Measurements from ENCODE around the gene PSMC1. TPM values are rescaled to one million over a fixed set of nuclear protein-coding genes. Genes with fewer than 3 reads are reported as not detected.
A peak's percentile ranks its signal among the peaks of the same experiment; 100 is the strongest.

PSMC1 gene
- total and polyA plus RNA-seq, 2 of the 4 experiments (the other 2 are of a cell fraction) = 181 to 194 TPM

DNA sequence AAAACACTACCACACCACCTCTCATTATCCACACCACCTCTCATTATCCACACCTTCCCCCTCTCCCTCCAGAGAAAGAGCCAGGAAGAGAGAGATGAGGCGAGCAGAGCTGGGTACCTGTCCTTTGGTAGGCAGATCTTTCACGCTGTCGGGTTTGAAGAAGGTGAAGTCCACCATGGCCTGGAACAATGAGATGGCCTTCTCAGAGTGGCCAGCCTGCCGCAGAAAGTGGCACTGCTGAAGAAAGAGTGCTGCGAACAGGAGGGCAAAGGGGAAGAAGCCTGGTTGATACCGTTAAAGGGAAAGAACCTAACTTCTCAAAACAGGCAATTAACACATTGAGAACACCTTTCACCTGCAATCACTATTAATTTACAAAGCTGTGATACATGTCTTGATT is 44.8 kb downstream of the PSMC1 start:
- peaks cover 9% of the 10 kb centered on the region for H3K36me3 ChIP-seq (ENCODE audit: control insufficient read depth, insufficient read depth, low read length)
- H3K18ac ChIP-seq (ENCODE audit: low read depth, low read length) = no peak overlapping the region

More for the DNA sequence above, 44.8 kb downstream of the PSMC1 start:
- CTCF ChIA-PET = interaction anchor here (0.5 to 1.9 kb wide), 12 partner anchors 17 to 601 kb away, joined by 3 to 12 read pairs (median 4); no protein-coding TSS in a partner anchor
- Histone ChIP-seq H3K27me3 (ENCODE audit: control insufficient read depth, insufficient read depth, low read length) (no peaks in the 10 kb centered on the region), H3K9me3 (ENCODE audit: control insufficient read depth, insufficient read depth, low read length) (no peaks in the 10 kb centered on the region), H3K4me2 (ENCODE audit: low read depth, low read length) (no peak overlapping the region), H3K4me3 (ENCODE audit: insufficient read depth, low read depth, low read length) (no peak overlapping the region), H3K4ac (ENCODE audit: low read depth, low read length) (0 out of 2 replicates have a peak overlapping the region, but pooled peaks have one; percentile 45), H3K14ac (replicated peaks; ENCODE audit: low read depth, low read length) (no peak overlapping the region), H3K23ac (ENCODE audit: low read depth, low read length) (no peak overlapping the region), H2BK15ac (ENCODE audit: low read depth, low read length) (no peak overlapping the region), H3K9ac (ENCODE audit: low read depth, low read length) (no peak overlapping the region), H4K5ac (ENCODE audit: low read depth, low read length) (no peak overlapping the region), H3K79me1 (ENCODE audit: low read depth in 1 of 2, low read length in 2 of 2) (no peaks in the 10 kb centered on the region; a peak in 2 of 4 replicates), H4K8ac (ENCODE audit: low read depth in 2 of 2, low read length in 2 of 2) (0 out of 4 replicates have a peak overlapping the region, but pooled peaks of 1 of the 2 experiments have one; percentile 28), H2AK9ac (replicated peaks; ENCODE audit: low read depth, low read length, poor library complexity) (peak overlapping the region; percentile 50), H2BK120ac (ENCODE audit: low read depth, low read length) (no peak overlapping the region), H2AFZ (replicated peaks; ENCODE audit: low read length, poor library complexity) (no peak overlapping the region), H4K20me1 (ENCODE audit: insufficient read depth, low read length) (no peaks in the 10 kb centered on the region), H4K91ac (ENCODE audit: insufficient read depth, low read depth, low read length) (no peak overlapping the region), H2BK20ac (ENCODE audit: low read depth, low read length) (no peak overlapping the region), H2BK5ac (ENCODE audit: low read depth, low read length, poor library complexity, severe bottlenecking) (no peak overlapping the region), H3K9me1 (ENCODE audit: insufficient read depth, low read length) (no peaks in the 10 kb centered on the region), H3K27ac (ENCODE audit: insufficient read depth, low read length) (peak overlapping the region; percentile 1; the same call in 1 of the 2 replicates), H3K56ac (ENCODE audit: extremely low read depth, insufficient read depth, low read length) (no peak overlapping the region), H3K4me1 (ENCODE audit: control insufficient read depth, insufficient read depth, low read length) (peaks cover 3% of the 10 kb centered on the region; the same call in 1 of the 2 replicates), H2AK5ac (ENCODE audit: low read depth, low read length) (peak overlapping the region; percentile 27; the same call in 1 of the 2 replicates)
- dilution Hi-C loops (cut with HindIII; ENCODE audit: low sequenced_read_pairs, unreplicated experiment) (no loop called here), in situ Hi-C loops (cut with MboI; ENCODE audit: low sequenced_read_pairs) (loop anchor here (5.0 kb wide), 1 partner anchor 396 kb away; no protein-coding TSS in a partner anchor), intact Hi-C loops (cut with micrococcal nuclease) (loop anchor here (1.0 to 10.0 kb wide), 8 partner anchors 81 to 874 kb away; partner anchors contain the start of gene TTC7B)
- no TSS peak for BruUV-seq (replicated peaks)
- 93% methylated on average over 2 of the region's 6 CpGs; no CpG with 5 or more reads in 1 of the 2 experiments for WGBS, 2 experiments (ENCODE audit: extremely low coverage in 2 of 2, insufficient read length in 1 of 2)
- no peak for DNase-seq
- POLR2A ChIA-PET (ENCODE audit: unreplicated experiment) = interaction anchor here (0.5 kb wide), 1 partner anchor 257 kb away, joined by 3 read pairs; no protein-coding TSS in a partner anchor
- ATAC-seq (ENCODE audit: low read depth) = 0 out of 2 replicates have a peak, but pooled peaks have one; percentile 7
- no peak for TF ChIP-seq NFE2L2 (IDR thresholded peaks at IDR 0.05; ENCODE audit: low read depth, low read length)
- TF ChIP-seq POLR2A (IDR thresholded peaks at IDR 0.05; ENCODE audit: low read depth, low read length) = no peak
- TF ChIP-seq CHD1 (IDR thresholded peaks at IDR 0.05; ENCODE audit: low read depth, low read length) = no peak
- no peak for TF ChIP-seq CEBPB (IDR thresholded peaks at IDR 0.05; ENCODE audit: low read depth, low read length)
- TF ChIP-seq RCOR1 (IDR thresholded peaks at IDR 0.05; ENCODE audit: insufficient replicate concordance, low read length) = no peak
- TF ChIP-seq, protein P1, sequence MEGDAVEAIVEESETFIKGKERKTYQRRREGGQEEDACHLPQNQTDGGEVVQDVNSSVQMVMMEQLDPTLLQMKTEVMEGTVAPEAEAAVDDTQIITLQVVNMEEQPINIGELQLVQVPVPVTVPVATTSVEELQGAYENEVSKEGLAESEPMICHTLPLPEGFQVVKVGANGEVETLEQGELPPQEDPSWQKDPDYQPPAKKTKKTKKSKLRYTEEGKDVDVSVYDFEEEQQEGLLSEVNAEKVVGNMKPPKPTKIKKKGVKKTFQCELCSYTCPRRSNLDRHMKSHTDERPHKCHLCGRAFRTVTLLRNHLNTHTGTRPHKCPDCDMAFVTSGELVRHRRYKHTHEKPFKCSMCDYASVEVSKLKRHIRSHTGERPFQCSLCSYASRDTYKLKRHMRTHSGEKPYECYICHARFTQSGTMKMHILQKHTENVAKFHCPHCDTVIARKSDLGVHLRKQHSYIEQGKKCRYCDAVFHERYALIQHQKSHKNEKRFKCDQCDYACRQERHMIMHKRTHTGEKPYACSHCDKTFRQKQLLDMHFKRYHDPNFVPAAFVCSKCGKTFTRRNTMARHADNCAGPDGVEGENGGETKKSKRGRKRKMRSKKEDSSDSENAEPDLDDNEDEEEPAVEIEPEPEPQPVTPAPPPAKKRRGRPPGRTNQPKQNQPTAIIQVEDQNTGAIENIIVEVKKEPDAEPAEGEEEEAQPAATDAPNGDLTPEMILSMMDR (conservative IDR thresholded peaks at IDR 0.05; ENCODE audit: low read depth, low read length) = no peak
- TF ChIP-seq MXI1 (IDR thresholded peaks at IDR 0.05; ENCODE audit: borderline replicate concordance, low read depth, low read length) = no peak
- TF ChIP-seq BHLHE40 (IDR thresholded peaks at IDR 0.05; ENCODE audit: low read depth, low read length) = no peak
- no peak for TF ChIP-seq ELK1 (IDR thresholded peaks at IDR 0.05; ENCODE audit: borderline replicate concordance, low read depth, low read length)
- TF ChIP-seq, protein P2, sequence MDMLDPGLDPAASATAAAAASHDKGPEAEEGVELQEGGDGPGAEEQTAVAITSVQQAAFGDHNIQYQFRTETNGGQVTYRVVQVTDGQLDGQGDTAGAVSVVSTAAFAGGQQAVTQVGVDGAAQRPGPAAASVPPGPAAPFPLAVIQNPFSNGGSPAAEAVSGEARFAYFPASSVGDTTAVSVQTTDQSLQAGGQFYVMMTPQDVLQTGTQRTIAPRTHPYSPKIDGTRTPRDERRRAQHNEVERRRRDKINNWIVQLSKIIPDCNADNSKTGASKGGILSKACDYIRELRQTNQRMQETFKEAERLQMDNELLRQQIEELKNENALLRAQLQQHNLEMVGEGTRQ (IDR thresholded peaks at IDR 0.05; ENCODE audit: low read depth, low read length) = no peak
- no peak for TF ChIP-seq RAD21 (IDR thresholded peaks at IDR 0.05; ENCODE audit: low read length)
- no peak for TF ChIP-seq MAZ (IDR thresholded peaks at IDR 0.05; ENCODE audit: borderline replicate concordance, low read depth, low read length)
- no peak for TF ChIP-seq RFX5 (IDR thresholded peaks at IDR 0.05; ENCODE audit: low read depth, low read length)
- TF ChIP-seq MAFK (IDR thresholded peaks at IDR 0.05; ENCODE audit: low read depth, low read length) = no peak
- no peak for TF ChIP-seq SMC3 (IDR thresholded peaks at IDR 0.05; ENCODE audit: low read depth, low read length)
- no peak for TF ChIP-seq FOS (IDR thresholded peaks at IDR 0.05; ENCODE audit: low read depth, low read length)

Measured in IMR-90 (cell line).